8988T (cell line): Measurements from ENCODE around the gene SPP1.

ENCODE experiments used
- DNase-seq: peaks from one replicate; pipeline ENCODE4 v3.0.0; 2011

SPP1 gene

GRCh38 chr4:88028946-88029345 lies 53.4 kb downstream of the SPP1 start:
- DNase-seq: no peak

DNA sequence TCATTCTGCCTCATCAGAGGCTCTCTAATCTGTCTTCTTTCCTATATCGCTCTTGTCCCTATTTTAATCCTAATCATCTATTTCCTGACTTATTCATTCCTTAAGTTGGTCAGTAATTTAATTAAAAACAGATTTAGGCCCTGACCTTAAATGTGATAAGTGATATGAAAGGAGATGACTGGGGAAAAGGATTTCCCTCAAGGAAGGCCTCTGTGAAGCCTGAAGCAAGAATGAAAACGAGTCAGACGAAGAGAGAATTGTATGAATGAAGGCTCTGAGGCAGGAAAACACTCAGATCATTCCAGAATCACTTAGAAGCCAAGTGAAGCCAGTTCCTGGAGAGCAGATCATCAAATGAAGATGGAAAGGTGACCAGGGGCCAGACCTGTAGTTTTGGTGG lies 54.0 kb downstream of the SPP1 start:
- DNase-seq: no peak

DNA sequence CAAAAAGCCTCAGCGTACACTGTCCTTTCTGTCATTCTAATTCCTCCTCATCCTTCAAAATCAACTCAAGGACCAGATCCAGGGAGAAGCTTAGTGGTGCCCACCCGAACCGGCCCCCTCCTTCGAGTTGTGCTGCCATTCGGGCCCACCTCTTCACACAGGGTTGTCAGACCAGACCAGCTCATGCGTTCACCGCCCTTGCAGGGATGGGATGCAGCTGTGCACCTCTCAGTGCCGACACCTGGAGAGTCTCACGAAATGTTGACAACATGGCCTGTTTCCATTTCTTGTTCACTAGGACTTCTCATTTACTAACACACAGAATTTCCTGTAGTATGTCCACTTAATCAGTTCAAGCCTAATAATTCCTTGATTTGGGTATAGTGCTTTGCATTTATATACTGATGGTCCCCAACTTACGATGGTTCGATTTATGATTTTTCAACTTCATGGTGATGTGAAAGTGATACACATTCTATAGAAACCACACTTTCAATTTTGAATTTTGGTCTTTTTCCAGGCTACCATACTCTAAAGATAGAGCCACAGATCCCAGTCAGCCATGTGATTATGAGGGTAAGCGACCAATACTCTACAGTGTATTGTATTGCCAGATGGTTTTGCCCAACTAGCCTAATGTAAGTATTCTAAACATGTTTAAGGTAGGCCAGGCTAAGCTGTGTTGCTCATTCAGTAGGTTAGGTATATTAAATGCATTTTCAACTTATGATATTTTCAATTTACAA lies 55.2 kb downstream of the SPP1 start:
- no peak for DNase-seq
